HG03064 (cell line): ENCODE measurements around the gene KAZN.

Source experiments
- ATAC-seq: cut with Tn5 transposase; IDR thresholded peaks from one replicate; pipeline ENCODE4 v1.9.1; 2021; ENCODE audit warnings: low read depth; ENCODE audit not compliant: unreplicated experiment

The KAZN gene

DNA sequence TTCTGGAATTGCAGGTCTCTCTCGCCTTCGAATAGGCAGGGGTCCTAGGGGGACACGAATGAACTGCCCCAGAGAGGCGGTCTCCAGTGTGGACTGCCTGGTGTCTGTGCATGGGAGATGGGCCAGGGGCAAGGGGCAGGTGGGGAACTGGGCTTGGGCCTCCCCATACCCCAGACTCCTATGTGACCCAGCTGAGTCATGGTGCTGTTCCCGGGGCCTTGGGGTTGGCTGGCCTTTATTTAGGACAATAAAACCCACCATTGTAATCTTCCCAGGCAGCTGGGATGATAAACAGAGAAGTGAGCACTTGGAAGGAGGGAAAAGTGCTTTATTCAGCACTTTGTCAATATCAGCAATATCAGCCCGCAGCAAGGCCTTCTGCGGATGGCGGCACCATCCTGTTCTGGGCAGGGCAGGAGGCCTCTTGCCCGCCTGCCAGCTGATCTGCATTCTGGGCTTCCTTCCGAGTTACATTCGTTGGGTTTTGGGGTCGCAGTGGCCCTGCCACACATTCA, 346.0 kb downstream of the KAZN start:
- ATAC-seq, result no peak

DNA sequence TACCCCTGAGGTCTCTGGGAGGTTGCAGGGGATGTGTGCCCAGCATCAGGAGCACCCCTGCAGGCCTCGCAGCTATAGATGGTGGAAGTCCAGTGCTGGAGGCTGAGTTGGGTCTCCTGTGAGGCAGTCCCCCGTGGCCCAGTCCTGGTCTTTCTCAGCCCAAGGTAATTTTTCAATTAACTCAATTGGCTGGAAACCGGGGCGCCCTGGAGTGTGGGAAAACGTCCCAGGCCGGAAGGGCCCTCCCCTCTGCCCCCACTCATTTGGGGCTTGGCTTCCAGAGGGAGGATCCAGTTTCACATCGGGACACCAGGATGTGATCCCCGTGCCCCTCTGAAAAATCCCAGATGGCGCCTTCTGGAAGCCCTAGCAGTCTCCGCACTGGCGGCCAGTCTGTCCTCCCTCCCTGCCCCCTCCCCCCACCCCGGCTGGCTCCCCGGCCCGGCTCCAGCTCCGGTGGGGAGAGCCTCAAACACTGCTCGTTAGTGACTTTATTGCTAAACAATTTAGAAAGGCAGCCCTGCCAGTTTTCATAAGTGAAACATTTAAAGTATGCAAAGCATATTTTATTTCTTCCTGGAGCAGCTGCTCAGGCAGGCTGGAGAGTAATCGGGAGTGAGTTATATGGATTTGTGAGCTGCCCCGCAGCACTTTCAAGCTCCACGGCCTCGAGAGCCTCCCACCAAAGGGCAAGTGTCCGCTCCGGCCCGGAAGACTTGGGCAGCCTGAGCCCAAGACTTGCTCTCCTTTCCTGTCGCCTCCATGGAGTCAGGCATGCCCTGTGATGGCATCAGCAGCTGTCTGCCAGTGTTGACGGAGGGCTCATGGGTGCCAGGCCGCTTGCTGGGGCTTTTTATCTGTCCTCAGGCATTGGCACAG, 346.9 kb downstream of the KAZN start:
- ATAC-seq, result no peak

DNA sequence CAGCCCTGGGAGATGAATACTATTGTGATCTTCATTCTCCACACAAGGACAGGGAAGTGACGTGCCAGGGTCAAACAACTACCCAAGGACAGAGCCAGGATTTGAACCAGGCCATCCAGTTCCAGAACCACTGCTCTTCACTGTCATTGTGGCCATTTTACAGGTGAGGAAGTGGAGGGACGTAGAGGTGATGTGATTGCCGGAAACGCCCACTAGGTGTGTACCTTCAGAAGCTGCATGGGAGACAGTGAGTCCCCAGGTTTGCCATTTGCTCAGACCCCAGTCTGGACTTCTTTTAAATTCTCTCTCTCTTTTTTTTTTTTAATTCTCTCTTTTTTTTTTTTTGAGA, 347.5 kb downstream of the KAZN start:
- no peak for ATAC-seq

DNA sequence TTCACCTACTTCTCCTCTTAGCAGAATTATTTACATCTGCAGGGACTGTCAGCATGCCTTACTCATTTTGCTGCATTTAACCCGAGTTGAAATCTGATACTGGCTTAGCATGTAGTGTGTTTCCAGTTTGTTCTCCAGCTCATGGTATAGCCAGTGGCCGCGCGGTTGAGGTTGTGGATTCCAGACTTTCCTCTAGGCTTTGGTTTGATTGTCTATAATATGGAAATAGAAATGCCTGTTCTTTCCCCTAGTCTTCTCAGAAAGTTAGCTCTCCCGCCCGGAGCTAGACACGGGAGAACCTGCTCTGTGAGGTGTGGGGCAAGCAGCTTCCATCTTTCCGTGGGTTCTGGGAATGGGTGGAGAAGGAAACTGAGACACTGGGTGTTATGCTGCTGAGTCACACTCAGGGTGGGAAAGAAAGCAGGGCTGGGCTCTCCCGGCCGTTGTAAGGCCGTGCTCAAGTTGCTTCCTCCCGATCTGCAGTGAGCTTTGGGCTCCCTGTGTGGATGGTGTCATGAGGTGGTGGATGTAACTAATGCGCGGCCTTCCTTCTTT, 348.3 kb downstream of the KAZN start:
- ATAC-seq, result no peak

DNA sequence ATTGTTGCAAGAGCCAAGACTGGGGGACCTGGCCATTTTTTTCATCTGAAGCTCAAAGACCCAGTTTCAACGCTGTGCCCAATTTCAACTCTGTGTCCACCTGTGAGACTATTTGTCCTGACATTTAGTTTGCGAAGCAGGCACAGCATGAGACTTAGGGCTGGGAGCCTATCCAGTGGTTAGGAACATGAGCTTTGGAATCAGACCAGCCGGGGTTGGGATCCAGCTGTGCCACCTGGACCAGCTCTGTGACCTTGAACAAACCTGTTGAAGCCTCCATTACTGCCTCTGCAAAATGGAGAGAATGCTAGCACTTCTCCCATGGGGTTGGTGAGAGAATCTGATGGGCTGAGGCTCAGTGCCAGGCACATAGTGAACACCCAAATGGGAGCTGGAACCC, 348.9 kb downstream of the KAZN start:
- no peak for ATAC-seq

DNA sequence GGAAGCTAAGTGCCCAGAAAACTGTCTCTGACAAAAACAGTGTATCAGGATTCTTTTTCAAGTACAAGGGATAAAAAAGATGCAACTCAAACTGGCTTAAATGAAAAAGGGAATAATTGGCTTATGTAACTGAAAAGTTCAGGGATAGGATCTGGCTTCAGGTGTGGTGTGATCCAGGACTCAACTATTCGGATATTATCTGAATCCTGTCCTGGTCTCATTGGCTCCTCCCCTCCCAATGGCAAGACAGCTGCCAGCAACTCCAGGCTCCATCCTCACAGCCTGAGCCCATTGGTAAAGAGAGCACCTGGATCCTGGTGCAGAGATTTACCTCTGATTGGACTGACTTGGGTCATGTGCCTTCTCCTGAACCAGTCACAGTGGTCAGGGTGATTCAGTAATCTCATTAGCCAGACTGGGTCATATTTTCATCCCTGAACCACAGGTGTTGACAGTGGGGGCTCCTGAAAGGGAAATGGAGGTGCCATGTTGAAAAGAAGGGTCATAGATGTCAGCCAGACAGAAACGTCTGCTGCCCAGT, 349.7 kb downstream of the KAZN start:
- no peak for ATAC-seq

DNA sequence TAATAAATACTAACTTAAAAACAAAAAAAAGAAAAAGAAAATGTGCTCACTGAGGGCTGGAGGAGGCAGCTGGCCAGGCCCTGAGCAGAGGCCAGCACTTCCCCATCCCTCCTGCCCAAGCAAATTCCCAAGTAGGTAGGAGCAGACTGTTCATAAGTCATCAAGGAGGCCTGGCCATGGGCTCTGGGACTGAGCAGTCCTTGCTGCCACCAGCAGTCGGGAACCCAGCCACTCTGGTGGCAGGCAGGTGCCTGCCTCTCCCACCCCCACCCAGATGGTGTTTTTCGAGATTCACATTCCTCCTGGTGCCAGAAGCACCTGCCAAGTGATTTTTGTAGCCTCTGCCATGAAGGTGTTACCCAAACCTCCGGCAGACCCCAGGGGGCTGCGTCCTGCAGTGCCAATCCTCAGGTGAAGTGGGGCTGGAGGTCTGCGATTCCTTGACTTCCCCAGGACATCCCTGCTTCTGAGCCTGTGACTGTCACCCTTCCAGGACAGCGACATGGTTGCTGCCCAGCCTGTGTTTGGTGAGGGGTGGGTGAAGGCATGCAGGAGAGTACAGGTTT, 350.9 kb downstream of the KAZN start:
- no peak for ATAC-seq

DNA sequence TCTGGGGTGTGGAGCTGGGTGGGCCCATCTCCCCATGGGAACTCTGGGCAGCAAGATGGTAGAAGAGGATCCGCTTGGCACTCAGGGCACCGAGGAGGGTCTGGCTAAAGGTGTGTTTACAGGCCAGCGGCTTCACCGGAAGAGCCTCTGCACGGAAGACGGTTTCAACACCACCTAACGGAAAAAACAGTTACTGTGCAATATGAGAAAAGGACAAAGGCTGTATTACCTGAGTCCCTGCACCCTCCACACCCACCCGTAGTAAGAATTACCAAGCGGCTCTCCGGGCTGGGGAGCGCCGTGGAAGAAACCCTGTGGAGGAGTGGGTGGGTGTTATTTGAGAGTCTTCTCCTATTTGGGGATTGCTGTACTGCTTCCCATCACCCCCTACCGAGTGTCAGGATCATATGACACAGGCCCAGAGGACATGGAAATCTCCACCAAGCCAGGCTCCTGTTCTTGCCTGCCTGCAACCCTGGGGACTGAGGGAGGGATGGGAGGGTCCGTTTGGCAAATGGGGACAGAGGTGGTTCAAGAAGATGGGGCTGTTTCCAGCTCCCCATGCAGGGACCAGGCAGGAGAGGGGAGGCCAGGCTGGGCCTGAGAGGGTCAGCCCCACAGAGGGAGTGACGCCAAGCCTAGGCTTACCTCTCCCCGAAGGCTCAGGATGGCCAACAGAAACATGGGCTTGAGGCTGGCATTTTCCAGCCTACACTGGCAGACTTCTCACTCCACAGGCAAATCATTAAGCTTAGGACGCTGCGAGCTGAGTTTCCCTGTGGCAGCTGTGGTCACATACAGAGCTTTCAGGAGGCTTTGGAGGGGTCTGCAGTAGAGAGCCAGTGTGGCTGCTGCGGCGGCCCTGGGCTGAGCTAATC, 351.6 kb downstream of the KAZN start:
- ATAC-seq, result no peak

DNA sequence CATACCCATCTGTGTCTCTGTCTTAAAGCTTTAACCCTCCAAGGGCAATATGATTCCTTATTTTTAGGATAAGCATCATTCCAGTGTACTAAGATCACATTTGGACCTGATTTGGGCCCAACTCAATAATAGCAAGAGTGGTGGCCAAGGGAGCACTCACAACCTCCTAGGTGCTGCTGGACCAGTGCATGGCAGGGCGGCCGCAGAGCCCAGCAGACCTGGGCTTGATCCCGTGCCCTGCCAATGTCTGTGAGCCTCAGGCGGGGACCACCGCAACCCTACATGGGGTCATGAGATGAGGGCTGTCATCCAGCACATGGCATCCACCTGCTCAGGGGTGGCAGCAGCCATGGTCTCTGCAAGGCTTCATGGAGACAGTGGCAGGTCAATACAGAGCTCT, 353.3 kb downstream of the KAZN start:
- ATAC-seq, result no peak

DNA sequence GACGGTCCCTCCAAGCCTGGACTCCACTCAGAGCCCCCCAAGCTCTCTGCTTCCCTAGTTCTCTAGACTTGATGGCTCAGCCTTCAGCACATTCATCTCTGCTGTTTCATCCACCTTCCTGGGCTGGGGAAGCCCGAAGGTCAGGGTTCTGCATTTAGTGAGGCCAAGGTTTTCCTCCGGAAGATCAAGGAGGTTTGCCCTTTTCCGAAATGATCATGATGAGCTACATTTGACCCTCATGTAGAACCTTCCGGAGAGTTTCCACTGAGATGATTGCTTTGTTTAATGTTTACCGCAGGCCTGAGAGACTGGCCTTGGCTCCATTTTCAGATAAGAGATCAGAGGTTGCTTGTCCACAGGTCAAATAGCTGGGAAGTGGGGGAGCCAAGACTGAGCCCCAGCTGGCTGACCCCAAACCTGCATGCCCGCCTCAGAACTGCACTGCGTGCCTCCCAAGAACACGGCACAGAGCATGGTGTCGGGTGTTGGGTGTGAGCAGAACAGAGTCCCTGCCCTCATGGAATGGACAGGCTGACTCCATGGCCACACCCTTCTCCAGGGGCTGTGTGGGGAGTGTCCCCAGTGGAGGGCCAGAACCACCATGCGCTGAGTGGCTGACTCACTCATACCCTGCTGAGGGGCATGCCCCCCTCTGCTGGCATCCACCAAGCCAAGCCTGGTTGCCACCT, 354.3 kb downstream of the KAZN start:
- ATAC-seq, result no peak

DNA sequence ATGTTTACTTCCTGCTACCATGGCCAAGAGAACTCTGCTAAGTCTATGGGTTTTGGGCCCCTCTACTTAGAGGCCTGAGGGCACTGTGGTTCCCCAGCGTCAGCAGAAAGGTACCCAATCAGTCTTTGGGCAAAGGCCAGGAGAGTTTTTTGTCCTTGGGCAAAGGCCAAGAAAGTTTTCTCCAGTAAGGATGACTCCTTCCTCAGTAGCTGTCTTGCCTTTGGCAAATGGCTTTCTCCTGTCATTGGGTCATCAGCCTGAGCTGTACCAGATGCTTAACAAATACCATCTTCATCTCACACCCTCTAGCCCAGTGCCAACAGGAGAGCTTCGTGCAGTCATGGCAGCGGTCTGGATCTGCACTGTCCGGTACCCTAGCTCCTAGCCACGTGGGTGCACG, 355.7 kb downstream of the KAZN start:
- no peak for ATAC-seq

DNA sequence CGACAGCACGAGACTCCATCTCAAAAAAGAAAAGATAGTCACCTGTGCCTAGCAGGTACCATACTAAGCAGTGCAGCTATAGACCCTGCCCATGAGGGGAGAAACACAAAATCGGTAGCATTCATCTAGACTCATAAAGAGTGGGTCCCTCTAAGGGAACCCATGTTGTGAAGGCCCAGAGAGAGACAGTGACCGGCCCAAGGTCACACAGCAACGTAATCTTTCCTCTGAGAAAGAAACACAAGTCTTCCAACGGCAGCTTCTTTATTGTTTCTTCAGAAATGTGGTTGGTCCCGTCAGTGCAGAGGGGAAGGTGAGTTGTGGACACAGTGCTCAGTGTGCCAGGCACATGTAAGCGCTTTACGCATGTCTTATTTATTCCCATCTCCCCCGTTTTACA, 356.4 kb downstream of the KAZN start:
- no peak for ATAC-seq

DNA sequence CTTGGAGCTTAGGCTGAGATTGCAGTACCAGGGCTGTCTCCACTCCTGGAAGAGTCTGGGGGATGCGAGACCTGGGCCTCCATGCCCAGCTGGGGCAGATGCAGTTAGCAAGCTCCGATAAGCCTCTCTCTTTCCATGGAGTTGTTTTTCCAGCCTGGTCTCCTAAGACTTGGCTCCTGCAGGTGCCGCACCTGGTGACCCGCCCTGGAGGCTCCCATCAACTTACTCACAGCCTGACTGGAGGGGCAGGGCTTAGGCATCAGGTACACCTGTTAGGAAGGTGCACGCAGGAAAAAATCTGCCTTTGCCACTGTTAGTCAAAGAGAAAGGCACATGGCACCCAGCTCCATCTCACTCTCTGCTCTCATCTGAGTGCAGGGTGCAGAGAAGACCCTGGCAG, 356.9 kb downstream of the KAZN start:
- no peak for ATAC-seq

DNA sequence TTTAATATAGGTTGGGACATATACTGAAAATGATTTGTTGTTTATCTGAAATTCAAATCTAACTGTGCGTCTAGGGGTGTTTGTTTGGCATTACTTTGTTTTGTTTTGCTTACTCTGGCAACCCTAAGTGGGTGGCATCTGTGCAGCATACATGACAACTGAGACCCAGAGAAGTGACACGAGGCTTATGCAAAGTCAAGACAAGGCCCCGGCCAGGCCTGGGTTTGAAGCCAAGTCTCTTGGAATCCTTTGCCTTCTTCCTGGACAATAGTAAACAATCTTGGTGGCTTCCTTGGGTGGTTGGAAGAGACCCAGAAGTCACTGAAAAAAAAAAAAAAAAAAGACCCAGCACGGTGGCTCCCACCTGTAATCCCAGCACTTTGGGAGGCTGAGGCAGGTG, 357.5 kb downstream of the KAZN start:
- ATAC-seq, result no peak

DNA sequence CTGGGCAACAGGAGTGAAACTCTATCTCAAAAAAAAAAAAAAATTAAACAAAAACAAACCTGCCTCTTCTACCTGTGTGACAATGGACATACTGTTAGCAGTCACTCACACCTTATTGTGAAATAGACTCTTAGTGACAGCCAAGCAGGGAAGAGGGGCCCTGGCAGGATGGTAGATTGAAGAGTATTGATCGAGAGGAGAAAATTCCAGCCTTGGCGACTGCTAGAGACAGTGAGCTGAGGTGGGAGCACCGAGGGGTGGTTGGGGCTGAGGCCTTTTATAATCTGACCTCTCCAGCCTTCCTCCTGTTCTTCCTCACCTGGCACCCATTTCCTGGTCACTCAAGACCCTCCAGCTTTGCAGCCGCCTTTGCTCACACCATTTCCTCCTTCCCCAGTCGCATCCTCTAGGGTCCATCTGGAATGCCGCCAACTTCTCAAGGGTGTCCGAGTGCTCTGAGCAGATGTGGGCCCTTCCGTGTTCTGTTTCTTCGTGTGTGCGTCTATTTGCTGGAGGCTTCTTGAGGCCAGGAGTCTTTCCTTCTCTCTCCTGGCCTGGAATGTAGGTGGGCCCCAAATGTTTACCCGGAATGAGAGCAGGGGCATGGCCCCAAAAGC, 358.2 kb downstream of the KAZN start:
- no peak for ATAC-seq

DNA sequence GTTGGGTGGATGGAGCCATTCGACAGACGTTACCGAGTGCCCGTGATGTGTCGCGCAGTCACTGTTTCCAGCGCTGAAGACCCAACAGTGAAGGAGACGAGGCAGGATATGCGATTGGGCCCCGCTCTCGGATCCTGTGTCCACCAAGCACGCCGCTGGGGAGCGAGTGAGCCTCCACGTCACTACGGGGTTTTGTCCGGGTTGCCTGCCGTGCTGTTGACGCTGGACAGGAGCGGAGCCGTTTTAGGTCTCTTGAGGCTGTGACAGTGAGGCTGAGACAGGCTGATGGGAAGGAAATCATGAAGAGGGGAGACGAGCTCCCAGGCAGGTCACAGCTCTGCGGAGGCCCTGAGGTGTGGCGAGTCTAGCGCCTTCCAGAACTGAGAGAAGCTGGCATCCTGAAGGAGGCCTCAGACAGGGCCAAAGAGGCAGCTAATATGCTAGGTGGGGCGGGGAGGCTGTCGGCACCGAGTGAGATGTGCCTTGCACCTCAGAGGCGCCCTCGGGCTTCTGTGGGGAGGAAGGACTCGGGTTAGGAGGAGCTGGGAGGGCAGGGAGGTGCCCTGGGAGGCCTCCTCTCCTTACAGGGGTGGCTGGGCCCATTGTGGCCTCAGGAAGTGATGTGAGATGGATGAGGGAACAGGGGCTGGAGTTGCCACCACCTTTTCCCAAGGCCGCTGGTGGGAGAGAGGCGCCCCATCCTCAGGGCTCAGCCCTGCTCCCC, 359.1 kb downstream of the KAZN start:
- no peak for ATAC-seq

DNA sequence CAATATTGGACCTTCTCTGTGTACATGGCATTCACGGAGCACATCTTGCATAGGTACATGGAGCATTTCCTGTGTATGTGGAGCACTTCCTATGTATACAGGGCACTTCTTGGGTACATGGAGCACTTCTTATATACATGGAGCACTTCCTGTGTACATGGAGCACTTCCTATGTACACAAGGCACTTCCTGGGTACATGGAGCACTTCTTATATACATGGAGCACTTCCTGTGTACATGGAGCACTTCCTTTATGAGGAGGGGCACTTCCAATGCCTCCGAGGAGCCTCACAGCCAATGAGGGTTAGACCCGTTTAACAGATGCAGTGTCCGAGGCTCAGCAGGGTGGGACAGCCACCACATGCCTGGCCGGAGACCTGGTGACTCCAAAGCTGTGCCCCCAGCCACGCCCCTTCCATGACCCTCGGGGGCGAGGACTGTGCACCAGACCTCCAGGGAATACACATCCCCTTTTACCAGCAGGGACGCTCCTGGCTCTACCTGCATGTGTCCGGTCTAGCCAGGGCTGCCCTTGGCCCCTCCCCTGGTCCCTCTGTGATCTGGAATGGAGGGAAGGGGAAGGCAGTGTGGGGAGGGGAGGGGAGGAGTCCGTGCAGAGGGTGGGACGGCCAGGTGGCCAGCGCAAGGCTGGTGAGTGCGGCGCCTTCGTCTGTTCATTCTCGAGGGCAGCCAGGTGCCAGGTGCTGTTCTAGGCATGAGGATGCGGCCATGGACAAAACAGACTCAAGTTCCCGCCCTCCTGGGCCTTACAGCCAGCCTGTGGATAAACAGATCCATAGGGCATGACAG, 360.0 kb downstream of the KAZN start:
- ATAC-seq, result no peak

DNA sequence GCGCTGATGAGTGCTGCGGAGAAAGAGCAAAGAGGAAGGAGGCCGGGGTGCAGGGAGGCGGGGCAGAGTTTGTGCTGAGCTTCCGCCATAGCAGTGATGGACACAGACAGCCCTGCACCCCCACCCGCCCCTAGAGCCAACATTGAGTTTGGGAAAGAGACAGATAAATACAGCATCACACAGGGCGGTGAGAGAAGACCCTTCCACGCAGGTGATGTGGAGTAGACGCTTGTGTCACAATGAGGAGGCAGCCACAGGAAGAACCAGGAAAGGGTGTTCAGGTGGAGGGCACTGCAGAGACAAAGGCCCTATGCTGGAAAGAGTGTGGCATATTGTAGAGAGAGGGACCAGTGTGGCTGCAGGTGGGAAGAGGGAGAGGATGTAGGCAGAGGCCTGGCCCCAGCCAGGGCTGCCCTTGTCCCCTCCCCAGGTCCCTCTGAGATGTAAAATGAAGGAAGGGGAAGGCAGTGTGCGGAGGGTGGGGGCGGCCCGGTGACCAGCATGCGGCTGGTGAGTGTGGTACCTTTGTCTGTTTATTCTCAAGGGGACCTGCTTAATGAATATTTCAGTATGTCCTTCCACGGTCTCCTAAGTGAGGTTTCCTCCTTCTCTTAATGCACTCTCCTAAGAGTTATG, 360.7 kb downstream of the KAZN start:
- no peak for ATAC-seq
